IMR-90 (cell line): Measurements from ENCODE around the gene PRKCSH. TPM values are rescaled to one million over a fixed set of nuclear protein-coding genes. Genes with fewer than 3 reads are reported as not detected.

ENCODE experiments used
- ATAC-seq: fragments of 200-7000 bp; cut with Tn5 transposase; 2 replicates; pipeline ENCODE4 v1.9.1; 2020; ENCODE audit warnings: low read depth, mild to moderate bottlenecking, moderate library complexity
- BruUV-seq: library from RNA; stranded (reverse); fragments of 400-500 nt; replicated peaks from 2 replicates; lab custom pipeline; 2021; lab: Mats Ljungman, UMichigan
- CTCF ChIA-PET: fragments of 300-600 bp; formaldehyde crosslinking; extraction: SDS; loops from one replicate; lab custom pipeline; 2021; ENCODE audit warnings: antibody characterized with exemption; lab: Yijun Ruan, JAX
- POLR2A ChIA-PET: fragments of 300-600 bp; sonication (Branson Sonifier 250); formaldehyde crosslinking; loops from one replicate; lab custom pipeline; 2022; ENCODE audit warnings: antibody characterized with exemption; ENCODE audit not compliant: unreplicated experiment; lab: Charles Lee
- DNase-seq: peaks from one replicate; pipeline ENCODE4 v3.0.0; 2013
- H2AFZ ChIP-seq: replicated peaks from 2 replicates; pipeline ENCODE3; 2013; ENCODE audit warnings: low read length, mild to moderate bottlenecking; ENCODE audit not compliant: poor library complexity
- H2AK5ac ChIP-seq: 2 replicates; pipeline ENCODE4 v1.6.1; 2013; ENCODE audit warnings: low read depth, low read length, inconsistent platforms
- H2AK9ac ChIP-seq: replicated peaks from 2 replicates; pipeline ENCODE3; 2013; ENCODE audit warnings: mild to moderate bottlenecking, low read depth, low read length, moderate library complexity; ENCODE audit not compliant: poor library complexity
- H2BK120ac ChIP-seq: 2 replicates; pipeline ENCODE4 v1.6.1; 2013; ENCODE audit warnings: low read depth, low read length, inconsistent platforms
- H2BK15ac ChIP-seq: 3 replicates; pipeline ENCODE4 v1.6.1; 2013; ENCODE audit warnings: low read depth, low read length, inconsistent platforms
- H2BK20ac ChIP-seq: 2 replicates; pipeline ENCODE4 v1.6.1; 2013; ENCODE audit warnings: low read depth, mild to moderate bottlenecking, inconsistent platforms, low read length, moderate library complexity
- H2BK5ac ChIP-seq: 2 replicates; pipeline ENCODE4 v1.6.1; 2013; ENCODE audit warnings: mild to moderate bottlenecking, low read depth, low read length, inconsistent platforms; ENCODE audit not compliant: poor library complexity, severe bottlenecking
- H3K14ac ChIP-seq: replicated peaks from 2 replicates; pipeline ENCODE4 v1.6.1; 2013; ENCODE audit warnings: low read depth, low read length, inconsistent platforms
- H3K18ac ChIP-seq: 2 replicates; pipeline ENCODE4 v1.6.1; 2013; ENCODE audit warnings: low read depth, low read length, control low read depth
- H3K23ac ChIP-seq: 2 replicates; pipeline ENCODE4 v1.6.1; 2013; ENCODE audit warnings: low read depth, low read length, inconsistent platforms
- H3K27ac ChIP-seq: 2 replicates; pipeline ENCODE4 v1.5.1; 2013; ENCODE audit warnings: mild to moderate bottlenecking, control low read depth, low read length; ENCODE audit not compliant: insufficient read depth
- H3K27me3 ChIP-seq: 2 replicates; pipeline ENCODE4 v1.6.1; 2013; ENCODE audit warnings: low read length; ENCODE audit not compliant: control insufficient read depth, insufficient read depth
- H3K36me3 ChIP-seq: 2 replicates; pipeline ENCODE4 v1.6.1; 2013; ENCODE audit warnings: low read length, mixed read lengths; ENCODE audit not compliant: control insufficient read depth, insufficient read depth
- H3K4ac ChIP-seq: 2 replicates; pipeline ENCODE4 v1.6.1; 2013; ENCODE audit warnings: low read depth, low read length, inconsistent platforms
- H3K4me1 ChIP-seq: 2 replicates; pipeline ENCODE4 v1.6.1; 2013; ENCODE audit warnings: low read length, mixed read lengths; ENCODE audit not compliant: control insufficient read depth, insufficient read depth
- H3K4me2 ChIP-seq: 2 replicates; pipeline ENCODE4 v1.6.1; 2013; ENCODE audit warnings: low read depth, mild to moderate bottlenecking, control low read depth, low read length, moderate library complexity
- H3K4me3 ChIP-seq: 2 replicates; pipeline ENCODE4 v1.5.1; 2013; ENCODE audit warnings: low read depth, mild to moderate bottlenecking, control low read depth, low read length, moderate library complexity; ENCODE audit not compliant: insufficient read depth
- H3K56ac ChIP-seq: 2 replicates; pipeline ENCODE4 v1.6.1; 2013; ENCODE audit warnings: low read length, inconsistent platforms; ENCODE audit not compliant: insufficient read depth; ENCODE audit errors: extremely low read depth
- H3K79me1 ChIP-seq, 2 experiments: 2 replicates each; pipeline ENCODE4 v1.6.1; 2013; ENCODE audit warnings: low read length in 2 of 2, inconsistent platforms in 1 of 2, low read depth in 1 of 2
- H3K9ac ChIP-seq: 2 replicates; pipeline ENCODE4 v1.6.1; 2013; ENCODE audit warnings: low read depth, low read length, control low read depth
- H3K9me1 ChIP-seq: 2 replicates; pipeline ENCODE4 v1.6.1; 2013; ENCODE audit warnings: low read length, inconsistent platforms; ENCODE audit not compliant: insufficient read depth
- H3K9me3 ChIP-seq: 2 replicates; pipeline ENCODE4 v1.6.1; 2013; ENCODE audit warnings: low read length; ENCODE audit not compliant: control insufficient read depth, insufficient read depth
- H4K20me1 ChIP-seq: 2 replicates; pipeline ENCODE4 v1.6.1; 2013; ENCODE audit warnings: low read length, inconsistent platforms; ENCODE audit not compliant: insufficient read depth
- H4K5ac ChIP-seq: 2 replicates; pipeline ENCODE4 v1.6.1; 2013; ENCODE audit warnings: mild to moderate bottlenecking, low read depth, low read length, control low read depth
- H4K8ac ChIP-seq, 2 experiments: 2 replicates each; pipeline ENCODE4 v1.6.1; 2013; ENCODE audit warnings: low read depth in 2 of 2, low read length in 2 of 2, control low read depth in 1 of 2, inconsistent platforms in 1 of 2
- H4K91ac ChIP-seq: 2 replicates; pipeline ENCODE4 v1.6.1; 2013; ENCODE audit warnings: low read depth, low read length, inconsistent platforms; ENCODE audit not compliant: insufficient read depth
- BHLHE40 ChIP-seq: fragments of 150-350 bp; IDR thresholded peaks from 2 replicates; pipeline ENCODE4 v1.6.1; 2016; ENCODE audit warnings: mild to moderate bottlenecking, low read depth, low read length
- MAZ ChIP-seq: IDR thresholded peaks from 2 replicates; pipeline ENCODE4 v1.6.1; 2012; ENCODE audit warnings: low read depth, mild to moderate bottlenecking, low read length, improper control_type of control experiment, moderate library complexity, borderline replicate concordance
- USF2 ChIP-seq: fragments of 150-350 bp; IDR thresholded peaks from 2 replicates; pipeline ENCODE4 v1.6.1; 2017; ENCODE audit warnings: mild to moderate bottlenecking, antibody characterized with exemption, low read length, low read depth
- WGBS, 2 experiments: methylation state at CpG; one replicate each; pipeline versions ENCODE4 v1.1.5 to v1.1.7; 2013; ENCODE audit warnings: missing lambda C conversion rate in 2 of 2; ENCODE audit not compliant: insufficient read length in 1 of 2; ENCODE audit errors: extremely low coverage in 2 of 2; 5-methylcytosine and 5-hydroxymethylcytosine counted together
- dilution Hi-C: fragments of 300-500 bp; cut with HindIII; formaldehyde crosslinking; loops from one replicate; pipeline ENCODE4 v1.14.3; 2018; ENCODE audit warnings: low sequenced_read_pairs; ENCODE audit not compliant: unreplicated experiment
- in situ Hi-C: fragments of 300-500 bp; cut with MboI; formaldehyde crosslinking; loops from 3 replicates; pipeline ENCODE4 v1.14.3; 2019; ENCODE audit warnings: low sequenced_read_pairs, inconsistent platforms, mixed read lengths
- intact Hi-C: fragments of 100-400 bp; cut with micrococcal nuclease; formaldehyde crosslinking; loops from 2 replicates; pipeline ENCODE4 v1.10.0; 2022
- polyA plus RNA-seq, 3 experiments: library from polyadenylated mRNA; depleted of rRNA; stranded (reverse); fragments of >200 nt; gene quantifications; 2 replicates each; pipeline ENCODE4 v1.2.3, GENCODE V29; 2012; ENCODE audit warnings: low replicate concordance in 1 of 3
- total RNA-seq: library from RNA; depleted of rRNA; stranded (reverse); fragments of >200 nt; gene quantifications from 2 replicates; pipeline ENCODE4 v1.2.3, GENCODE V29; 2012

Gene PRKCSH
- total and polyA plus RNA-seq, 2 of the 4 experiments (the other 2 are of a cell fraction): 36.0 to 252 TPM

GRCh38 chr19:11461453-11461852, 26.0 kb downstream of the PRKCSH start:
- no CpG with 5 or more reads among the region's 2 CpGs for WGBS, 2 experiments
- no peak overlapping the region for H3K27ac ChIP-seq

More at GRCh38 chr19:11461453-11461852, 26.0 kb downstream of the PRKCSH start:
- ATAC-seq (no peak), DNase-seq (no peak)
- Histone ChIP-seq H3K23ac (no peak overlapping the region), H3K56ac (no peak overlapping the region), H3K36me3 (no peaks in the 10 kb centered on the region), H2AK9ac (no peak overlapping the region), H3K4me1 (no peaks in the 10 kb centered on the region), H3K9me1 (peaks cover 9% of the 10 kb centered on the region), H2AFZ (no peak overlapping the region), H4K91ac (no peak overlapping the region), H3K79me1 (no peaks in the 10 kb centered on the region), H3K4me3 (no peak overlapping the region), H4K5ac (no peak overlapping the region), H4K20me1 (peaks cover 8% of the 10 kb centered on the region; the same call in 1 of the 2 replicates), H2AK5ac (no peak overlapping the region), H3K9me3 (no peaks in the 10 kb centered on the region), H4K8ac (no peak overlapping the region), H3K14ac (no peak overlapping the region), H3K18ac (no peak overlapping the region), H2BK15ac (no peak overlapping the region), H3K4ac (no peak overlapping the region), H3K9ac (no peak overlapping the region), H2BK120ac (no peak overlapping the region), H2BK5ac (no peak overlapping the region), H3K27me3 (no peaks in the 10 kb centered on the region; the same call in 1 of the 2 replicates), H3K4me2 (no peak overlapping the region), H2BK20ac (no peak overlapping the region)
- TF ChIP-seq USF2 (no peak), BHLHE40 (no peak), MAZ (no peak)
- BruUV-seq: no TSS peak
- ChIA-PET CTCF (no interaction called here), POLR2A (no interaction called here)
- dilution Hi-C loops: no loop called here
- intact Hi-C loops: no loop called here
- in situ Hi-C loops: no loop called here
